HepG2 (cell line): ENCODE measurements around the gene ENO1. TPM values are rescaled to one million over a fixed set of nuclear protein-coding genes. Genes with fewer than 3 reads are reported as not detected.
A peak's percentile ranks its signal among the peaks of the same experiment; 100 is the strongest.

Experiments
- ARNTL ChIP-seq: sonication (generic); formaldehyde crosslinking; IDR thresholded peaks from 2 replicates; pipeline ENCODE4 v1.4.0; 2020; ENCODE audit warnings: mild to moderate bottlenecking, missing genetic modification reagents
- CHD4 ChIP-seq: fragments of 200-600 bp; sonication (generic); IDR thresholded peaks from 2 replicates; pipeline ENCODE4 v1.7.0; 2017; ENCODE audit warnings: mild to moderate bottlenecking, low read length, borderline replicate concordance
- HOXD1 ChIP-seq: sonication (generic); formaldehyde crosslinking; IDR thresholded peaks from 2 replicates; pipeline ENCODE4 v1.5.0; 2020; ENCODE audit warnings: missing genetic modification reagents
- IKZF4 ChIP-seq: sonication (generic); formaldehyde crosslinking; IDR thresholded peaks from 2 replicates; pipeline ENCODE4 v1.5.1; 2020; ENCODE audit warnings: borderline replicate concordance, mild to moderate bottlenecking, low read depth, missing genetic modification reagents; ENCODE audit errors: not compliant biosample characterization
- KDM2A ChIP-seq: sonication (generic); formaldehyde crosslinking; IDR thresholded peaks from 2 replicates; pipeline ENCODE4 v1.4.0; 2020; ENCODE audit warnings: low read depth, missing genetic modification reagents, borderline replicate concordance
- MBNL3 ChIP-seq: fragments of 250-450 bp; sonication (Bioruptor Pico); conservative IDR thresholded peaks from 2 replicates; pipeline ENCODE4 v1.8.0; 2022; ENCODE audit warnings: mild to moderate bottlenecking, inconsistent platforms
- MIXL1 ChIP-seq: IDR thresholded peaks from 2 replicates; pipeline ENCODE4 v1.6.1; 2016
- NFYC ChIP-seq: IDR thresholded peaks from 2 replicates; pipeline ENCODE4 v1.6.1; 2016; ENCODE audit warnings: missing genetic modification reagents, missing compliant biosample characterization
- REXO4 ChIP-seq: sonication (generic); formaldehyde crosslinking; IDR thresholded peaks from 2 replicates; pipeline ENCODE4 v1.8.0; 2022; ENCODE audit warnings: missing genetic modification reagents, mild to moderate bottlenecking, borderline replicate concordance
- TCF12 ChIP-seq, 2 experiments: fragments of 450-650 bp in 1 of 2; sonication (generic) in 1 of 2; formaldehyde crosslinking in 1 of 2; IDR thresholded peaks; 2 replicates each; pipeline versions ENCODE4 v1.6.1 to v1.8.0; 2017 to 2022; ENCODE audit warnings: antibody characterized with exemption in 1 of 2, mild to moderate bottlenecking in 1 of 2, missing genetic modification reagents in 1 of 2, moderate library complexity in 1 of 2
- TCF7 ChIP-seq: sonication (generic); IDR thresholded peaks from 2 replicates; pipeline ENCODE4 v1.6.1; 2016; ENCODE audit warnings: antibody characterized with exemption, low read depth
- TSC22D2 ChIP-seq: sonication (generic); formaldehyde crosslinking; IDR thresholded peaks from 2 replicates; pipeline ENCODE4 v1.5.1; 2020; ENCODE audit warnings: missing genetic modification reagents, mild to moderate bottlenecking, borderline replicate concordance
- YEATS4 ChIP-seq: sonication (generic); formaldehyde crosslinking; IDR thresholded peaks from 2 replicates; pipeline ENCODE4 v1.4.0; 2020; ENCODE audit warnings: missing genetic modification reagents, borderline replicate concordance
- ZFYVE20 ChIP-seq: sonication (generic); formaldehyde crosslinking; IDR thresholded peaks from 2 replicates; pipeline ENCODE4 v1.8.0; 2023; ENCODE audit warnings: low read depth, mild to moderate bottlenecking, moderate library complexity, missing genetic modification reagents, borderline replicate concordance
- ZNF224 ChIP-seq: sonication (generic); formaldehyde crosslinking; IDR thresholded peaks from 2 replicates; pipeline ENCODE4 v1.5.0; 2020; ENCODE audit warnings: mild to moderate bottlenecking, missing genetic modification reagents
- ZNF232 ChIP-seq: sonication (generic); formaldehyde crosslinking; IDR thresholded peaks from 2 replicates; pipeline ENCODE4 v1.4.0; 2020; ENCODE audit warnings: missing genetic modification reagents, borderline replicate concordance
- ZNF260 ChIP-seq: sonication (generic); formaldehyde crosslinking; IDR thresholded peaks from 2 replicates; pipeline ENCODE4 v1.4.0; 2020; ENCODE audit warnings: missing genetic modification reagents, low read depth, mild to moderate bottlenecking, borderline replicate concordance
- ZNF3 ChIP-seq: IDR thresholded peaks from 2 replicates; pipeline ENCODE4 v1.7.0; 2017; ENCODE audit warnings: inconsistent platforms
- ZNF383 ChIP-seq: sonication (generic); formaldehyde crosslinking; IDR thresholded peaks from 2 replicates; pipeline ENCODE4 v1.4.0; 2020; ENCODE audit warnings: missing genetic modification reagents, mild to moderate bottlenecking, borderline replicate concordance
- ZNF510 ChIP-seq: sonication (generic); formaldehyde crosslinking; IDR thresholded peaks from 2 replicates; pipeline ENCODE4 v1.4.0; 2020; ENCODE audit warnings: low read depth, mild to moderate bottlenecking, missing genetic modification reagents
- ZNF766 ChIP-seq: sonication (generic); formaldehyde crosslinking; IDR thresholded peaks from 2 replicates; pipeline ENCODE4 v1.5.0; 2020; ENCODE audit warnings: missing genetic modification reagents, borderline replicate concordance
- polyA plus RNA-seq, 8 experiments: library from polyadenylated mRNA; depleted of rRNA in 3 of 8; stranded (reverse) in 7 of 8; unstranded in 1 of 8; fragments of >200 nt; fragmentation: Illumina TruSeq in 4 of 8; extraction: Trizol in 4 of 8; gene quantifications; 2 replicates each; pipeline versions ENCODE4 v1.2.1 to v1.2.3, GENCODE V29; 2011 to 2016; ENCODE audit warnings: low read depth in 4 of 8, missing spikeins in 1 of 8, mixed read lengths in 1 of 8; ENCODE audit not compliant: insufficient read depth in 1 of 8
- total RNA-seq, 5 experiments: library from RNA; depleted of rRNA; stranded (reverse); fragments of >200 nt; fragmentation: Illumina TruSeq; extraction: Trizol; gene quantifications; 2 replicates each; pipeline ENCODE4 v1.2.3, GENCODE V29; 2016; ENCODE audit warnings: low read depth in 1 of 5
- TF ChIP-seq, protein P1 (sequence below): sonication (generic); formaldehyde crosslinking; IDR thresholded peaks from 2 replicates; pipeline ENCODE4 v1.8.0; 2022; ENCODE audit warnings: missing genetic modification reagents, low read depth, mild to moderate bottlenecking, borderline replicate concordance
- TF ChIP-seq, protein P2 (sequence below): sonication (generic); formaldehyde crosslinking; IDR thresholded peaks from 2 replicates; pipeline ENCODE4 v1.4.0; 2020; ENCODE audit warnings: missing genetic modification reagents

ENO1 gene
- total and polyA plus RNA-seq, 2 of the 13 experiments (the other 11 are each of a cell fraction or from before 2014, with no cell fraction given) = 1,559 to 3,103 TPM

DNA sequence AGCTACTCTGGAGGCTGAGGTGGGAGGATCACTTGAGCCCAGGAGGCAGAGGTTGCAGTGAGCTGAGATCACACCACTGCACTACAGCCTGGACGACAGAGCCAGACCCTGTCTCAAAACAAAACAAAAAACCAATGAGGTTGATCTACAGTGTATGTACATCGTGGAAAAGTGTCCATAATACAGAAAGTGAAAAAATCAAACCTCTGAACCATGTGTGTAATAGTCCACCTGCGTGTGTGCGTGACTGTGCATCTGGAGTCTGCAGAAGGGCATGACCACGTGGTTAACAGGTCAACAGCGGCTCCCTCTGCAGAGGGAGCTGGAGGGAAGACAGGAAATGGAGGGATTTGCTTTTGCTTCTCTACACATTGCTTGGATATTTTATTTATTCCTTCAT is 32.4 kb upstream of the ENO1 start (continued):
- TF ChIP-seq ARNTL = peak; percentile 58; the same call in 1 of the 2 replicates
- TF ChIP-seq ZNF232 (CRISPR knock-in tag) = peak; percentile 51; the same call in 1 of the 2 replicates
- no peak for TF ChIP-seq ZNF510 (CRISPR knock-in tag)
- TF ChIP-seq NFYC = no peak
- TF ChIP-seq ZNF260 = no peak
- TF ChIP-seq, protein P1, sequence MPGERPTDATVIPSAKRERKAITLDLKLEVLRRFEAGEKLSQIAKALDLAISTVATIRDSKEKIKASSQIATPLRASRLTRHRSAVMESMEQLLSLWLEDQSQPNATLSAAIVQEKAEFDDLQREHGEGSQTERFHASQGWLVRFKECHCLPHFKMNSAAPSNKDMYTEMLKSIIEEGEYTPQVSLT (CRISPR knock-in tag) = no peak
- no peak; the same call in 1 of the 2 replicates for TF ChIP-seq YEATS4 (CRISPR knock-in tag)
- TF ChIP-seq ZNF3 (CRISPR knock-in tag) = no peak
- no peak for TF ChIP-seq ZNF383 (CRISPR knock-in tag)
- TF ChIP-seq MBNL3 = no peak
- TF ChIP-seq, protein P2, sequence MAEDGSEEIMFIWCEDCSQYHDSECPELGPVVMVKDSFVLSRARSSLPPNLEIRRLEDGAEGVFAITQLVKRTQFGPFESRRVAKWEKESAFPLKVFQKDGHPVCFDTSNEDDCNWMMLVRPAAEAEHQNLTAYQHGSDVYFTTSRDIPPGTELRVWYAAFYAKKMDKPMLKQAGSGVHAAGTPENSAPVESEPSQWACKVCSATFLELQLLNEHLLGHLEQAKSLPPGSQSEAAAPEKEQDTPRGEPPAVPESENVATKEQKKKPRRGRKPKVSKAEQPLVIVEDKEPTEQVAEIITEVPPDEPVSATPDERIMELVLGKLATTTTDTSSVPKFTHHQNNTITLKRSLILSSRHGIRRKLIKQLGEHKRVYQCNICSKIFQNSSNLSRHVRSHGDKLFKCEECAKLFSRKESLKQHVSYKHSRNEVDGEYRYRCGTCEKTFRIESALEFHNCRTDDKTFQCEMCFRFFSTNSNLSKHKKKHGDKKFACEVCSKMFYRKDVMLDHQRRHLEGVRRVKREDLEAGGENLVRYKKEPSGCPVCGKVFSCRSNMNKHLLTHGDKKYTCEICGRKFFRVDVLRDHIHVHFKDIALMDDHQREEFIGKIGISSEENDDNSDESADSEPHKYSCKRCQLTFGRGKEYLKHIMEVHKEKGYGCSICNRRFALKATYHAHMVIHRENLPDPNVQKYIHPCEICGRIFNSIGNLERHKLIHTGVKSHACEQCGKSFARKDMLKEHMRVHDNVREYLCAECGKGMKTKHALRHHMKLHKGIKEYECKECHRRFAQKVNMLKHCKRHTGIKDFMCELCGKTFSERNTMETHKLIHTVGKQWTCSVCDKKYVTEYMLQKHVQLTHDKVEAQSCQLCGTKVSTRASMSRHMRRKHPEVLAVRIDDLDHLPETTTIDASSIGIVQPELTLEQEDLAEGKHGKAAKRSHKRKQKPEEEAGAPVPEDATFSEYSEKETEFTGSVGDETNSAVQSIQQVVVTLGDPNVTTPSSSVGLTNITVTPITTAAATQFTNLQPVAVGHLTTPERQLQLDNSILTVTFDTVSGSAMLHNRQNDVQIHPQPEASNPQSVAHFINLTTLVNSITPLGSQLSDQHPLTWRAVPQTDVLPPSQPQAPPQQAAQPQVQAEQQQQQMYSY = no peak
- peak; percentile 55 for TF ChIP-seq MIXL1 (CRISPR knock-in tag)
- 0 out of 2 replicates have a peak, but pooled peaks have one; percentile 29 for TF ChIP-seq CHD4
- no peak for TF ChIP-seq ZNF224 (CRISPR knock-in tag)
- TF ChIP-seq HOXD1 (CRISPR knock-in tag) = no peak
- TF ChIP-seq TCF12 (IDR thresholded peaks at IDR 0.05) = no peak
- TF ChIP-seq TCF12 (CRISPR knock-in tag; IDR thresholded peaks at IDR 0.05) = no peak
- no peak for TF ChIP-seq ZFYVE20
- no peak for TF ChIP-seq TSC22D2
- TF ChIP-seq IKZF4 (CRISPR knock-in tag) = no peak
- no peak for TF ChIP-seq ZNF766 (CRISPR knock-in tag)
- TF ChIP-seq KDM2A = peak; percentile 21; the same call in 1 of the 2 replicates
- no peak for TF ChIP-seq REXO4 (CRISPR knock-in tag)
- TF ChIP-seq TCF7 = no peak
